Measurements from ENCODE around the gene PPP5C. TPM values are rescaled to one million over a fixed set of nuclear protein-coding genes. Genes with fewer than 3 reads are reported as not detected.
A peak's percentile ranks its signal among the peaks of the same experiment; 100 is the strongest.

The PPP5C gene
- total RNA-seq, 1 donor from 2014 or later, result 46.9 TPM

- ATAC-seq (no peak), DNase-seq (ENCODE audit: low spot score) (no peak)
- intact Hi-C loops (cut with DNase I), result no loop called here
Measured at GRCh38 chr19:46380690-46381089, 33.8 kb downstream of the PPP5C start.

- ATAC-seq (no peak), DNase-seq (ENCODE audit: low spot score) (no peak)
- intact Hi-C loops (cut with DNase I), result no loop called here
Measured at GRCh38 chr19:46381346-46381745, 34.5 kb downstream of the PPP5C start.

GRCh38 chr19:46381756-46382345 lies 35.0 kb downstream of the PPP5C start:
- DNase-seq (ENCODE audit: low spot score), result no peak
- ATAC-seq, result no peak
- intact Hi-C loops (cut with DNase I), result no loop called here

- ATAC-seq (no peak), DNase-seq (ENCODE audit: low spot score) (peak; percentile 48)
- intact Hi-C loops (cut with DNase I), result no loop called here
Measured at GRCh38 chr19:46383171-46383815, 36.4 kb downstream of the PPP5C start.

GRCh38 chr19:46383846-46384245 lies 37.0 kb downstream of the PPP5C start:
- intact Hi-C loops (cut with DNase I), result no loop called here
- DNase-seq (ENCODE audit: low spot score) (peak; percentile 42), ATAC-seq (no peak)

GRCh38 chr19:46384396-46384795 lies 37.5 kb downstream of the PPP5C start:
- intact Hi-C loops (cut with DNase I), result no loop called here
- DNase-seq (ENCODE audit: low spot score), result peak; percentile 47
- no peak for ATAC-seq

GRCh38 chr19:46385636-46386035 lies 38.7 kb downstream of the PPP5C start:
- DNase-seq (ENCODE audit: low spot score) (no peak), ATAC-seq (no peak)
- intact Hi-C loops (cut with DNase I), result no loop called here

- intact Hi-C loops (cut with DNase I), result no loop called here
- ATAC-seq (no peak), DNase-seq (ENCODE audit: low spot score) (peak; percentile 42)
Measured at GRCh38 chr19:46386151-46386550, 39.3 kb downstream of the PPP5C start.

GRCh38 chr19:46386996-46387712 lies 40.3 kb downstream of the PPP5C start:
- DNase-seq (ENCODE audit: low spot score), result peak; percentile 57
- intact Hi-C loops (cut with DNase I), result no loop called here

GRCh38 chr19:46387713-46388130 lies 40.8 kb downstream of the PPP5C start:
- intact Hi-C loops (cut with DNase I), result no loop called here
- DNase-seq (ENCODE audit: low spot score) (no peak), ATAC-seq (no peak)

More at GRCh38 chr19:46386996-46387712, 40.3 kb downstream of the PPP5C start:
- no peak for ATAC-seq

GRCh38 chr19:46388311-46389095 lies 41.6 kb downstream of the PPP5C start:
- intact Hi-C loops (cut with DNase I), result no loop called here
- peak; percentile 52 for DNase-seq (ENCODE audit: low spot score)
- ATAC-seq, result no peak

- DNase-seq (ENCODE audit: low spot score) (no peak), ATAC-seq (peak; percentile 10)
- intact Hi-C loops (cut with DNase I), result no loop called here
Measured at GRCh38 chr19:46390121-46390858, 43.4 kb downstream of the PPP5C start.

- intact Hi-C loops (cut with DNase I), result no loop called here
- ATAC-seq (peak; percentile 61), DNase-seq (ENCODE audit: low spot score) (no peak)
Measured at GRCh38 chr19:46390866-46391265, 44.0 kb downstream of the PPP5C start.

- DNase-seq (ENCODE audit: low spot score), result no peak
- intact Hi-C loops (cut with DNase I), result no loop called here
Measured at GRCh38 chr19:46391296-46392251, 44.7 kb downstream of the PPP5C start.

GRCh38 chr19:46392252-46392801 lies 45.4 kb downstream of the PPP5C start:
- ATAC-seq (peak; percentile 11), DNase-seq (ENCODE audit: low spot score) (no peak)
- intact Hi-C loops (cut with DNase I), result no loop called here

More at GRCh38 chr19:46391296-46392251, 44.7 kb downstream of the PPP5C start:
- no peak for ATAC-seq

- no peak for DNase-seq (ENCODE audit: low spot score)
- intact Hi-C loops (cut with DNase I), result no loop called here
- ATAC-seq, result no peak
Measured at GRCh38 chr19:46392837-46393236, 46.0 kb downstream of the PPP5C start.
